ENCODE measurements around the gene AMPD2. TPM values are rescaled to one million over a fixed set of nuclear protein-coding genes. Genes with fewer than 3 reads are reported as not detected.

AMPD2 gene
- polyA plus RNA-seq, 4 donors, result 25.9 to 50.8 (median 35.2) TPM

DNA sequence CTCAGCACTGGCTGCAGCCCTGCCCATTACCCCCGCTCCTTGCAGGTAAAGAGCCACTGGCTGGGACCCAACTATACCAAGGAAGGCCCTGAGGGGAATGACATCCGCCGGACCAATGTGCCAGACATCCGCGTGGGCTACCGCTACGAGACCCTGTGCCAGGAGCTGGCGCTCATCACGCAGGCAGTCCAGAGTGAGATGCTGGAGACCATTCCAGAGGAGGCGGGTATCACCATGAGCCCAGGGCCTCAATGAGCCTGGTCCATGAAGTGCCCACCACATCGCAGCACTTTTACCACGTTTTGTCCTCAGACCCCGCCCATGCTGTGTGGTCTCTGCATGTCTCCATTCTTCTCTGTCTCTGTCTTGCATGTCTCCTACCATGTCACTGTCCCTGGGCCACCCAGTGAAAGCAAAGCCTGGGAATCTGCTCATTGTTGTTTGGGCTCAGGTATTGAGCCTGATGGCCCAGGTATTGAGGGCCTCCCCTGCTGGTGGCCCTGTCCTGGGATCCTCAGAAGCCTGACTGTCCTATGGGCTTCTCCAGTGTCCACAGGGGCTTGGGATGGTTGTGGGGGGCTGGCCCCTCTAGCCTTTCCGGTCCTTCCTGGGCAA, 11.4 kb downstream of the AMPD2 start:
- Histone ChIP-seq H3K36me3 (ENCODE audit: control insufficient read depth in 3 of 3, insufficient read depth in 2 of 3, low read depth in 1 of 3, low read length in 3 of 3) (peaks cover 12 to 71% (median 14%) of the 10 kb centered on the region in 3 donors), H3K27ac (ENCODE audit: low read depth in 1 of 3, low read length in 2 of 3) (no peak overlapping the region), H3K27me3 (ENCODE audit: control insufficient read depth in 3 of 3, insufficient read depth in 3 of 3, low read length in 3 of 3) (no peaks in the 10 kb centered on the region)

DNA sequence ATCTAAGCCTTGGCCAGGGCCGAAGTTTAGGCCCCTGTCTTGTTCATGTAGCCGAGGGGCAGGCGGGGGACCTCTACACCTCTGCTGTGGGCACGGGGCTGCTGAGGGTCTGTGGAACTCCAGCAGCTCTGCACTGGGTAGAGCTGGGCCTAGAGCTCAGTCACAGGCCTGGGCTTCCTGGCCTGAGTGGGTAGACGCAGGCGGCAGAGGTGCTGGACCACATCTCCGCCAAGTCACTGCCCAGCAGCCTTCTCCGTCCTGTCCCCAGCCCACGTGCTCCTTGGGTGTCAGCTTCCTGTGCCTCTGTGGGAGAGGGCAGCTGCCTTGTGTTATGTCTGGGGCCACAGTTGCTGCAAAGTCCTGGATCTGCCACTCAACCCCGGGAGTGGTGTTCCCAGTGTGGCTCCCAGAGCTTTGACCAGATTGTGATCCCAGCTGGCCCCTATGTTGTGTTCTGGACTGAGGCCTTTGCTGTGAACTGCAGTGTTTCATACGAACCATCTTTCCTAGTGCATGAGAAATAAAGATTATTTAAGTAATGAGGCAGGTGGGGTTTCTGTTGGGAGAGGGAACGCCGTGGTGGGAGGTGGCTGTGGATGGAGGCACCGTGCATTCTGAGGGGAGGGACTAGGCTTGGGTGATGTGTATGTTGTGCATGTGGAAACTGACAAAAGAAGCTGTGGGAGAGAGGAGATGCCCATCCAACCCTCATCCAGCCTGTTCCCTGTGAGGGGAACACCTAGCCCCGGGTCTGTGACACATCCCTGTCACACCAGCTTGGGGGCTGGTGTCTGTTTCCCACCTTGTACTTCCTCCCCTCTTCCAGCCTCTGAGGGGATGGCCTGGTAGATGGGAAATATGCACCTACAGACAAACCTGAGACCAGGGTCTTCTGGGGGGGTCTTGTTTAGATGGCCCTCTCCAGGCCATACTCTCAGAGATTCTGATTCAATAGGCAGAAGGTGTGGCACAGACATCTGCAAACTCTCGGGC, 12.2 kb downstream of the AMPD2 start:
- no peak for DNase-seq
- Histone ChIP-seq H3K4me1 (ENCODE audit: control insufficient read depth in 3 of 3, insufficient read depth in 2 of 3, low read depth in 1 of 3, low read length in 2 of 3) (peaks cover 5 to 13% (median 8%) of the 10 kb centered on the region in 3 donors), H3K27me3 (ENCODE audit: control insufficient read depth in 3 of 3, insufficient read depth in 3 of 3, low read length in 3 of 3) (no peaks in the 10 kb centered on the region), H3K4me3 (ENCODE audit: low read depth in 1 of 3, low read length in 3 of 3) (no peak overlapping the region), H3K36me3 (ENCODE audit: control insufficient read depth in 3 of 3, insufficient read depth in 2 of 3, low read depth in 1 of 3, low read length in 3 of 3) (peaks cover 11 to 63% (median 12%) of the 10 kb centered on the region in 3 donors), H3K27ac (ENCODE audit: low read depth in 1 of 3, low read length in 2 of 3) (no peak overlapping the region), H3K9me3 (ENCODE audit: control insufficient read depth in 2 of 2, insufficient read depth in 1 of 2, low read depth in 1 of 2, low read length in 1 of 2) (no peaks in the 10 kb centered on the region)
- WGBS, 3 donors, result 79 to 82% (median 79%) methylated on average over 16 of the region's 16 CpGs
- no peak for FAIRE-seq

More for the DNA sequence above, 11.4 kb downstream of the AMPD2 start:
- H3K9me3 ChIP-seq (ENCODE audit: control insufficient read depth in 2 of 2, insufficient read depth in 1 of 2, low read depth in 1 of 2, low read length in 1 of 2), result no peaks in the 10 kb centered on the region
- H3K4me3 ChIP-seq (ENCODE audit: low read depth in 1 of 3, low read length in 3 of 3), result no peak overlapping the region
- FAIRE-seq, result no peak
- H3K4me1 ChIP-seq (ENCODE audit: control insufficient read depth in 3 of 3, insufficient read depth in 2 of 3, low read depth in 1 of 3, low read length in 2 of 3), result peaks cover 2 to 6% (median 6%) of the 10 kb centered on the region in 3 donors
- 90 to 94% (median 94%) methylated on average over 14 of the region's 14 CpGs for WGBS, 3 donors
- DNase-seq, result no peak

DNA sequence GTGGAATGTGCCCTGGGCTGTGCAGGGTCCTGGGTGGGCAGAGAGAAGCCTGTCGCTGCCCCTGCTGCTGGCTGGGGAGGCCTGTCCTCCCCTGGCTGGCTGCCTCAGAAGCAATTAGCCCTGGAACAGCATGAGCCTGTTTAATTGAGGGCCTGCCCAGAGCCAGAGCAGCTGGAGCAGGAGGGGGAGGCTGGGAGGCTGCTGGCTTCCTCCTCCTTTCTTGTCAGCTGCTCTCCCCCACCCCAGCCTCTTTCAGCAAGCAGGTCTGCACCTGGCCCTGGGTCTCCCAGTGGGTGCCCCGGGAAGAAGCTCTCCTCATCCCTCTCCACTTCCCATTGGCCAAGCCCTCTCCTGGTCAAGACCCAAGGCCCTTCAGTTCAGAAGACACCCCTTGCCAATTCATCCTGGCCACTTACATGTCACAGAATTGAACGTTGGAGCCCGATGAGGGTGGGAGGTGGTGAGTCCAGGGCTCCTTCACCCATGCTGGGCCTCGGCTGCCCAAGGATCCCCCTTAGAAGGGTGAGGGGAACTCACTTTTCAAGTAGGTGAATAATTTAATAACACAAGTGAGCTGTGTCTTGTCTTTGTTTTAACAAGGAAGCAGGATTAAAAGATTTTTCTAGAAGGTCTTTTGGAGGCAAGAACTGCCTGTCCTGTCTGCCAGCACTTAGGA, 13.2 kb downstream of the AMPD2 start:
- FAIRE-seq, result no peak
- H3K4me3 ChIP-seq (ENCODE audit: low read depth in 1 of 3, low read length in 3 of 3), result no peak overlapping the region
- H3K27me3 ChIP-seq (ENCODE audit: control insufficient read depth in 3 of 3, insufficient read depth in 3 of 3, low read length in 3 of 3), result no peaks in the 10 kb centered on the region
- H3K9me3 ChIP-seq (ENCODE audit: control insufficient read depth in 2 of 2, insufficient read depth in 1 of 2, low read depth in 1 of 2, low read length in 1 of 2), result no peaks in the 10 kb centered on the region
- H3K36me3 ChIP-seq (ENCODE audit: control insufficient read depth in 3 of 3, insufficient read depth in 2 of 3, low read depth in 1 of 3, low read length in 3 of 3), result peaks cover 6 to 53% (median 9%) of the 10 kb centered on the region in 3 donors
- peak in 1 of 2 donors; percentile 37 for DNase-seq
- H3K27ac ChIP-seq (ENCODE audit: low read depth in 1 of 3, low read length in 2 of 3), result peak overlapping the region in 1 of 3 donors; percentile 48
- 23 to 44% (median 41%) methylated on average over 5 of the region's 5 CpGs for WGBS, 3 donors
- peaks cover 5 to 13% (median 8%) of the 10 kb centered on the region in 3 donors for H3K4me1 ChIP-seq (ENCODE audit: control insufficient read depth in 3 of 3, insufficient read depth in 2 of 3, low read depth in 1 of 3, low read length in 2 of 3)

DNA sequence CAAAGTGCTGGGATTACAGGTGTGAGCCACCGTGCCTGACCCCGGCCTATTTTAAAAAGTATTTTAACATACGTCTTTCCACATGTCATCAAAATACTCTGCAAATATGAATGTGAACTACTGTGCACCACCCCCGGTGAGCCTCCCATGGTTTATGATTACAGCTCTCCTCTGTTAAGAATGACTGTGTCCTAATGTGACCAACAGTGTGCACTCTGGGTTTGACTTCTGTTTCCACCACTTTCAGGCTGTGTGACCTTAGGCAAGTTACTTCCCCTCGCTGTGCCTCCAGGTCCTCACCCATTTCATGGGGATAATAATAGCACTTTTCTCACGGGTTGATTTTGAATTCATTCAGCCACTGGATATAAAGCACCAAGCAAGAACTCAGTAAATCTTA, 14.7 kb downstream of the AMPD2 start:
- Histone ChIP-seq H3K27ac (ENCODE audit: low read depth in 1 of 3, low read length in 2 of 3) (no peak overlapping the region), H3K36me3 (ENCODE audit: control insufficient read depth in 3 of 3, insufficient read depth in 2 of 3, low read depth in 1 of 3, low read length in 3 of 3) (peaks cover 2 to 39% (median 6%) of the 10 kb centered on the region in 3 donors), H3K27me3 (ENCODE audit: control insufficient read depth in 3 of 3, insufficient read depth in 3 of 3, low read length in 3 of 3) (no peaks in the 10 kb centered on the region), H3K9me3 (ENCODE audit: control insufficient read depth in 2 of 2, insufficient read depth in 1 of 2, low read depth in 1 of 2, low read length in 1 of 2) (no peaks in the 10 kb centered on the region), H3K4me1 (ENCODE audit: control insufficient read depth in 3 of 3, insufficient read depth in 2 of 3, low read depth in 1 of 3, low read length in 2 of 3) (peaks cover 5 to 20% (median 8%) of the 10 kb centered on the region in 3 donors), H3K4me3 (ENCODE audit: low read depth in 1 of 3, low read length in 3 of 3) (no peak overlapping the region)
- DNase-seq (no peak), FAIRE-seq (no peak)
- WGBS, 3 donors, result 71 to 79% (median 76%) methylated on average over 6 of the region's 6 CpGs

- Histone ChIP-seq H3K36me3 (ENCODE audit: control insufficient read depth in 3 of 3, insufficient read depth in 2 of 3, low read depth in 1 of 3, low read length in 3 of 3) (peaks cover 2 to 31% (median 6%) of the 10 kb centered on the region in 3 donors), H3K9me3 (ENCODE audit: control insufficient read depth in 2 of 2, insufficient read depth in 1 of 2, low read depth in 1 of 2, low read length in 1 of 2) (no peaks in the 10 kb centered on the region), H3K4me1 (ENCODE audit: control insufficient read depth in 3 of 3, insufficient read depth in 2 of 3, low read depth in 1 of 3, low read length in 2 of 3) (peaks cover 5 to 27% (median 8%) of the 10 kb centered on the region in 3 donors), H3K27me3 (ENCODE audit: control insufficient read depth in 3 of 3, insufficient read depth in 3 of 3, low read length in 3 of 3) (no peaks in the 10 kb centered on the region), H3K4me3 (ENCODE audit: low read depth in 1 of 3, low read length in 3 of 3) (no peak overlapping the region), H3K27ac (ENCODE audit: low read depth in 1 of 3, low read length in 2 of 3) (peak overlapping the region in 1 of 3 donors; percentile 32)
- DNase-seq (no peak), FAIRE-seq (no peak)
- WGBS, 3 donors, result 42 to 57% (median 54%) methylated on average over 13 of the region's 13 CpGs
Observed at GRCh38 chr1:109634771-109635750, 15.4 kb downstream of the AMPD2 start.

DNA sequence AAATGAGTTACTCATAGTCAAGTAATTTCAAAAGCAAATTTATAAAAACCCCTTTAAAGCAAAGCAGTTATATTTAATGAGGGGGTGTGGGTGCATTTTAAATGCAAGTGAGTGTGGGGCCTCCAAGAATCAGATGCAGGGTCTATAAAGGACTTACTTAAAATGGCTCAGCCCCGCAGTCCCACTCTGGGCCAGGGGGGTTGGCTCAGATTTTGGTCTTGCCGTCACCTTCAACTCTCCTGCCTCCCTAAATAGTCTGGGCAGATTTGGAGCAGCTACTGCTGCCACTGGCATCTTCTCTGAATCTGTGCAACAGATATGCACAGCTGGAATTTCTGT, 16.2 kb downstream of the AMPD2 start:
- Histone ChIP-seq H3K27ac (ENCODE audit: low read depth in 1 of 3, low read length in 2 of 3) (peak overlapping the region in 1 of 3 donors; percentile 19), H3K4me1 (ENCODE audit: control insufficient read depth in 3 of 3, insufficient read depth in 2 of 3, low read depth in 1 of 3, low read length in 2 of 3) (peaks cover 5 to 28% (median 8%) of the 10 kb centered on the region in 3 donors), H3K27me3 (ENCODE audit: control insufficient read depth in 3 of 3, insufficient read depth in 3 of 3, low read length in 3 of 3) (no peaks in the 10 kb centered on the region), H3K36me3 (ENCODE audit: control insufficient read depth in 3 of 3, insufficient read depth in 2 of 3, low read depth in 1 of 3, low read length in 3 of 3) (peaks cover 2 to 25% (median 3%) of the 10 kb centered on the region in 3 donors), H3K9me3 (ENCODE audit: control insufficient read depth in 2 of 2, insufficient read depth in 1 of 2, low read depth in 1 of 2, low read length in 1 of 2) (no peaks in the 10 kb centered on the region), H3K4me3 (ENCODE audit: low read depth in 1 of 3, low read length in 3 of 3) (no peak overlapping the region)
- WGBS, 3 donors, result 72 to 86% (median 78%) methylated on average over 2 of the region's 2 CpGs
- DNase-seq (no peak), FAIRE-seq (no peak)

GRCh38 chr1:109636201-109636952, 16.7 kb downstream of the AMPD2 start:
- 25 to 51% (median 43%) methylated on average over 9 of the region's 9 CpGs for WGBS, 3 donors
- no peak for FAIRE-seq

More at GRCh38 chr1:109636201-109636952, 16.7 kb downstream of the AMPD2 start:
- Histone ChIP-seq H3K4me3 (ENCODE audit: low read depth in 1 of 3, low read length in 3 of 3) (no peak overlapping the region), H3K9me3 (ENCODE audit: control insufficient read depth in 2 of 2, insufficient read depth in 1 of 2, low read depth in 1 of 2, low read length in 1 of 2) (no peaks in the 10 kb centered on the region), H3K27me3 (ENCODE audit: control insufficient read depth in 3 of 3, insufficient read depth in 3 of 3, low read length in 3 of 3) (no peaks in the 10 kb centered on the region), H3K27ac (ENCODE audit: low read depth in 1 of 3, low read length in 2 of 3) (peak overlapping the region in 2 of 3 donors; percentile 17 to 19), H3K36me3 (ENCODE audit: control insufficient read depth in 3 of 3, insufficient read depth in 2 of 3, low read depth in 1 of 3, low read length in 3 of 3) (peaks cover 0 to 19% (median 0%) of the 10 kb centered on the region in 3 donors), H3K4me1 (ENCODE audit: control insufficient read depth in 3 of 3, insufficient read depth in 2 of 3, low read depth in 1 of 3, low read length in 2 of 3) (peaks cover 5 to 28% (median 8%) of the 10 kb centered on the region in 3 donors)
- DNase-seq, result peak; percentile 63 to 90

Measured in small intestine (tissue), 7 donors.